GM12873 (cell line): ENCODE measurements around the gene NR3C2.

ENCODE experiments used
- TF ChIP-seq, protein P1 (sequence below): IDR thresholded peaks from 2 replicates; pipeline ENCODE4 v1.5.1; 2012; ENCODE audit warnings: low read depth, mild to moderate bottlenecking, moderate library complexity, low read length, control low read depth; ENCODE audit not compliant: insufficient read depth; ENCODE audit errors: missing control alignments

The NR3C2 gene

DNA sequence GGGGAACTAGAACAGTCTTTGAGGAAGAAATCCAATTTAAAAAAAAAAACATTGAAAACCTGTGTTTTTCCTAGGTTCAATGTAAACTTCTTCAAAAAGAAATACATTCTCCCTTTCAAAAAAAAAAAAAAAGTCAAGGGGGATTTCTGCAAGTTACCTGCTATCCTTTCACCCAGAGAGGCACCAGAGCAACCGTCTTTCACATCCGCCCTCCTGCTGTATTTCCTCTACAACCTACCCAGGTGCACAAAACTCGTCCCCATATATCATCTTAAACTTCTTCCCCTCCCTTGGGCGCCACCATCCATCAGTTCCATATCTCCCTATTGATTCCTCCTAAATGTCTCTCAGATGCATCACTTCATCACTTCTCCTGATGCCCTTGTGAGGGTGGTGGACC is 74.5 kb downstream of the NR3C2 start:
- TF ChIP-seq, protein P1, sequence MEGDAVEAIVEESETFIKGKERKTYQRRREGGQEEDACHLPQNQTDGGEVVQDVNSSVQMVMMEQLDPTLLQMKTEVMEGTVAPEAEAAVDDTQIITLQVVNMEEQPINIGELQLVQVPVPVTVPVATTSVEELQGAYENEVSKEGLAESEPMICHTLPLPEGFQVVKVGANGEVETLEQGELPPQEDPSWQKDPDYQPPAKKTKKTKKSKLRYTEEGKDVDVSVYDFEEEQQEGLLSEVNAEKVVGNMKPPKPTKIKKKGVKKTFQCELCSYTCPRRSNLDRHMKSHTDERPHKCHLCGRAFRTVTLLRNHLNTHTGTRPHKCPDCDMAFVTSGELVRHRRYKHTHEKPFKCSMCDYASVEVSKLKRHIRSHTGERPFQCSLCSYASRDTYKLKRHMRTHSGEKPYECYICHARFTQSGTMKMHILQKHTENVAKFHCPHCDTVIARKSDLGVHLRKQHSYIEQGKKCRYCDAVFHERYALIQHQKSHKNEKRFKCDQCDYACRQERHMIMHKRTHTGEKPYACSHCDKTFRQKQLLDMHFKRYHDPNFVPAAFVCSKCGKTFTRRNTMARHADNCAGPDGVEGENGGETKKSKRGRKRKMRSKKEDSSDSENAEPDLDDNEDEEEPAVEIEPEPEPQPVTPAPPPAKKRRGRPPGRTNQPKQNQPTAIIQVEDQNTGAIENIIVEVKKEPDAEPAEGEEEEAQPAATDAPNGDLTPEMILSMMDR: no peak

DNA sequence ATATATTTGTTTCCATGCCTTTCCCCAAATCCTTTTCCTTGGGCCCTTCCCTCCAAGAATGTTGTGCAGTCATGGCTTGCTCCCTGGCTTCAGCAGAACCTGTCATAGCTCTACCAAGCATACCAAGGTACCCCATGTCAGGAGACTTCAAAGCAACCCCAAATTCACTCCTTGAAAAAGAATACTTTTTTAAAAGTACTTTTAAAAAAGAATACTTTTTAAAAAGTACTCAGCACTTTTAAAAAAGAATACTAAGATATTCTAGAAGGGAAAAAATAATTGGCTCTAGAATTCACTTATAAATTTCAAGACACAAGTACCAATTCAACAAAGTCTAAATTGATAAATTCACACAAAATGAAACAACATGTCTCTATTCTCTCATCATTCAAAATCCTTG is 76.0 kb downstream of the NR3C2 start:
- TF ChIP-seq, protein P1: no peak

DNA sequence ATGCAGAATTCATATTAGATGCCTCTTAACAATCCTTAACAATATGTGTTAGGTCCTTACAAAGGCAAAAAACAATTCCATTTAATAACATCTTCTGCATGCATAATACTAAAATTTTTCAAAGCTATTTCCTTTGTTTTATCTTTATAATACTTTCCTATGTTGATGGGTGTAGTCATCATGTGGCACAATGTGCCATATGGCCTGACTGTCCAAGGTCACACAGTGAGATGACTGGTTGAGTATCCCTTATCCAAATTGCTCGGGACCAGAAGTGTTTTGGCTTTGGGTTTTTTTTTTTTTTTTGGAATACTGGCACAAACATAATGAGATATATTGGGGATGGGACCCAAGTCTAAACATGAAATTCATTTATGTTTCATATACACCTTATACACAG is 77.7 kb downstream of the NR3C2 start:
- TF ChIP-seq, protein P1: no peak

DNA sequence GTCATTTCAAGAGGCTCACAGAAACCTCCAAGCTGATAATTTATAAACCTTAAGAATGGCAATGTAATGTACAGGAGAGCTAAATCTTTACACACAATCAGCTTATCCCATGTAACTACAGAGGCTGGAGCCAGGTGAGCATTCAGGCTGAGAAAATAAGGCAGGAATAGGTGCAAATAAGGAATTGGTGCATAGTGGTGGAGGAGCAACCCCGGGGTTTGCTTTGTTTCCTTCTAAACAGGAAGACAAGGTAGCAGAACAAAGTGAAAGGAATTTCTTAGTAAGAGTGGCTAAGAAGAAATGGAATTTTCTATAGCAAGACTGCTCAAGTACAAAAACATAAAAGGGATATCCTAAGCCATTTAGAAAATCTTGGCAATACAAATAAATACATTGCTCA is 82.4 kb downstream of the NR3C2 start:
- TF ChIP-seq, protein P1: no peak

DNA sequence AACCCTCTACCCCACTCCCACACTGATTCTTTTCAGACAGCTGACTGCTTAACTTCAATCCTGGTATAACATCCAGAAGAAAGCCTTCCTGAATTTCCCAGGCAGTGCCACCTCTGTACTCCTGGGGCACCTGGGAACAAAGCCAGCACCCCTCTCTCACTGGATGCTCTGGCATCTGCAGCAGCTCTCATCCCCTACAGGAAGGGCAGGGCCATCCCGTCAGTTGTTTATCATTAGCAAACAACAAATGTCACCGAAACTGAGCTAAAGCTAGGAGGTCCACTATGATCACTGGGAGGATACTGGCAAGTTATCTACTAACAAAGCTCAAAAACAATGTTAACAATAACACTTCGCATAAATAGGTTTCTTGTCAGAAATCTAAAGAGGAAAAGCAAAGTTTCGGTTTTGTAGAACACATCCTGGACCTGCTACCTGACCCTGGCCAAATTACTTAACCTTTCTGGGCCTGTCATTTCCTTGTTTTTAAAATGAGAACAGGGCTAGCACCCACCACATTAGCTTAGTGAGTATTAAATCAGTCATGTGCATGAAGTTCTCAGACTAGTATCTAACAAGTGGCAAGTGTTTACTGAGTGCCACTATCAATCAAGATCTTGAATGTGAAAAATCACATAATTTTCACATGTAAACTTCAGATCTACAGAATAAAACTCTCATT is 86.6 kb downstream of the NR3C2 start:
- TF ChIP-seq, protein P1: no peak

DNA sequence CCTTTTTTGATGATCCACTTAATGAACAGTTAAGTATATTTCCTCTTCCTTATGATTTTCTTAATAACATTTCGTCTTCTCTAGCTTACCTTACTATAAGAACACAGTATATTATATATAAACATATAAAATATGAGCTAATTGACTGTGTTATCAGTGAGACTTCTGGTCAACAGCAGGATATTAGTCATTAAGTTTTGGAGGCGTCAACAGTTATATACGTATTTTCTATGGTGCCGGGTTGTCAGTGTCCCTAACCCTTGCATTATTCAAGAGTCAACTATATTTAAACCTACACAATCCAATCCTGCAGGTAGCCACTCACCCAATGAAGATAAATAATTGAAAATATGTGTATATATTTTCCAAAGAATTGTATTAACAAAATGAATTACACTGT is 88.0 kb downstream of the NR3C2 start:
- TF ChIP-seq, protein P1: no peak

DNA sequence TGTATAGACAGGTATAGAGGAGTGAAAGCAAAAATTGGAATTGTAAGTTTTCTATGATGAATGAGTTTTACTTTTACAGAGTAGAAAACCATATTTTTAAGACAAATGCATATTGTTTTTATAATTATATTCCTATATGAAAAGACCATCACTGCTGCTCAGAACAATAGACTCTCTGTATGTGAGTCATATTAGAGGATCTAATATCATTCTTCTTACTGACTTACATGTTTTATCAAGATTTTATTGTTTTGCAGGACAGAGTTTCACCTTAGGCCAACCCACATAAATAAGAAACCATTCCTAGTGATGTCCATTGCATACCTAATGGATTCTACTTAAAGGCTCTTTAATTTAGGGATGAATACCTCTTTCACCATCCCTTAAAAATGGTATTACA is 88.6 kb downstream of the NR3C2 start:
- TF ChIP-seq, protein P1: no peak
